ENCODE data around the gene ELK4. TPM values are rescaled to one million over a fixed set of nuclear protein-coding genes. Genes with fewer than 3 reads are reported as not detected.

Gene ELK4
- total and polyA plus RNA-seq, 2 of the 4 experiments (the other 2 are of a cell fraction) = 4.6 to 11.3 TPM

GRCh38 chr1:205598841-205599668 lies 32.8 kb downstream of the ELK4 start:
- BruUV-seq (replicated peaks) = no TSS peak
- CTCF ChIA-PET = interaction anchor here (0.5 to 1.6 kb wide), 3 partner anchors 11 to 122 kb away, joined by 3 to 9 read pairs (median 3); no protein-coding TSS in a partner anchor
- H3K9me3 ChIP-seq (ENCODE audit: control insufficient read depth, insufficient read depth, low read length) = no peaks in the 10 kb centered on the region
- H4K91ac ChIP-seq (ENCODE audit: insufficient read depth, low read depth, low read length) = peak overlapping the region; percentile 88
- in situ Hi-C loops (cut with MboI; ENCODE audit: low sequenced_read_pairs) (no loop called here), dilution Hi-C loops (cut with HindIII; ENCODE audit: low sequenced_read_pairs, unreplicated experiment) (no loop called here), intact Hi-C loops (cut with micrococcal nuclease) (loop anchor here (2.0 to 10.0 kb wide), 2 partner anchors 54 to 376 kb away; no protein-coding TSS in a partner anchor)
- peak overlapping the region; percentile 20 to 88; a peak in 3 of 4 replicates for H4K8ac ChIP-seq (ENCODE audit: low read depth in 2 of 2, low read length in 2 of 2)
- TF ChIP-seq CEBPB (IDR thresholded peaks at IDR 0.05; ENCODE audit: low read depth, low read length) (0 out of 2 replicates have a peak, but pooled peaks have one; percentile 15), MAFK (IDR thresholded peaks at IDR 0.05; ENCODE audit: low read depth, low read length) (peak; percentile 39; the same call in 1 of the 2 replicates), RAD21 (IDR thresholded peaks at IDR 0.05; ENCODE audit: low read length) (no peak), USF2 (IDR thresholded peaks at IDR 0.05; ENCODE audit: low read depth, low read length) (peak; percentile 34; the same call in 1 of the 2 replicates), FOS (IDR thresholded peaks at IDR 0.05; ENCODE audit: low read depth, low read length) (no peak), NFE2L2 (IDR thresholded peaks at IDR 0.05; ENCODE audit: low read depth, low read length) (0 out of 2 replicates have a peak, but pooled peaks have one; percentile 18), RFX5 (IDR thresholded peaks at IDR 0.05; ENCODE audit: low read depth, low read length) (no peak), ELK1 (IDR thresholded peaks at IDR 0.05; ENCODE audit: borderline replicate concordance, low read depth, low read length) (no peak)
- H2BK5ac ChIP-seq (ENCODE audit: low read depth, low read length, poor library complexity, severe bottlenecking) = peak overlapping the region; percentile 49
- H2BK15ac ChIP-seq (ENCODE audit: low read depth, low read length) = peak overlapping the region; percentile 38; the same call in 1 of the 3 replicates
- peak overlapping the region; percentile 93 for H2BK20ac ChIP-seq (ENCODE audit: low read depth, low read length)
- H3K79me1 ChIP-seq (ENCODE audit: low read depth in 1 of 2, low read length in 2 of 2) = peaks cover 0 to 35% of the 10 kb centered on the region in 2 experiments; a peak in 2 of 4 replicates
- peak overlapping the region; percentile 57 for H3K4me2 ChIP-seq (ENCODE audit: low read depth, low read length)
- peak overlapping the region; percentile 11; the same call in 1 of the 2 replicates for H3K9ac ChIP-seq (ENCODE audit: low read depth, low read length)
- peaks cover 2% of the 10 kb centered on the region; the same call in 1 of the 2 replicates for H3K36me3 ChIP-seq (ENCODE audit: control insufficient read depth, insufficient read depth, low read length)
- peak overlapping the region; percentile 2; the same call in 1 of the 2 replicates for H3K56ac ChIP-seq (ENCODE audit: extremely low read depth, insufficient read depth, low read length)
- H3K4ac ChIP-seq (ENCODE audit: low read depth, low read length) = peak overlapping the region; percentile 83
- peak overlapping the region; percentile 86 for H2BK120ac ChIP-seq (ENCODE audit: low read depth, low read length)
- peaks cover 33% of the 10 kb centered on the region for H3K9me1 ChIP-seq (ENCODE audit: insufficient read depth, low read length)
- H4K20me1 ChIP-seq (ENCODE audit: insufficient read depth, low read length) = 0 out of 2 replicates have a peak, but pooled peaks cover 2% of the 10 kb centered on the region
- H3K14ac ChIP-seq (replicated peaks; ENCODE audit: low read depth, low read length) = peak overlapping the region; percentile 86
- WGBS, 2 experiments (ENCODE audit: extremely low coverage in 2 of 2, insufficient read length in 1 of 2) = 50% methylated on average over 2 of the region's 18 CpGs; no CpG with 5 or more reads in 1 of the 2 experiments
- H4K5ac ChIP-seq (ENCODE audit: low read depth, low read length) = peak overlapping the region; percentile 40
- H3K27ac ChIP-seq (ENCODE audit: insufficient read depth, low read length) = peak overlapping the region; percentile 53
- H3K4me3 ChIP-seq (ENCODE audit: insufficient read depth, low read depth, low read length) = no peak overlapping the region
- peak overlapping the region; percentile 80 for H3K23ac ChIP-seq (ENCODE audit: low read depth, low read length)
- peak overlapping the region; percentile 84 for H2AK9ac ChIP-seq (replicated peaks; ENCODE audit: low read depth, low read length, poor library complexity)
- peaks cover 18% of the 10 kb centered on the region for H3K4me1 ChIP-seq (ENCODE audit: control insufficient read depth, insufficient read depth, low read length)
- peak overlapping the region; percentile 36 for H2AFZ ChIP-seq (replicated peaks; ENCODE audit: low read length, poor library complexity)
- H2AK5ac ChIP-seq (ENCODE audit: low read depth, low read length) = peak overlapping the region; percentile 85
- POLR2A ChIA-PET (ENCODE audit: unreplicated experiment) = interaction anchor here (1.0 kb wide), 1 partner anchor 34 kb away, joined by 4 read pairs; no protein-coding TSS in a partner anchor
- ATAC-seq (ENCODE audit: low read depth) = peak; percentile 88
- peak overlapping the region; percentile 46 for H3K18ac ChIP-seq (ENCODE audit: low read depth, low read length)
- H3K27me3 ChIP-seq (ENCODE audit: control insufficient read depth, insufficient read depth, low read length) = no peaks in the 10 kb centered on the region
- DNase-seq = peak; percentile 99
